ENCODE results near the gene MYCN.

MYCN gene

DNA sequence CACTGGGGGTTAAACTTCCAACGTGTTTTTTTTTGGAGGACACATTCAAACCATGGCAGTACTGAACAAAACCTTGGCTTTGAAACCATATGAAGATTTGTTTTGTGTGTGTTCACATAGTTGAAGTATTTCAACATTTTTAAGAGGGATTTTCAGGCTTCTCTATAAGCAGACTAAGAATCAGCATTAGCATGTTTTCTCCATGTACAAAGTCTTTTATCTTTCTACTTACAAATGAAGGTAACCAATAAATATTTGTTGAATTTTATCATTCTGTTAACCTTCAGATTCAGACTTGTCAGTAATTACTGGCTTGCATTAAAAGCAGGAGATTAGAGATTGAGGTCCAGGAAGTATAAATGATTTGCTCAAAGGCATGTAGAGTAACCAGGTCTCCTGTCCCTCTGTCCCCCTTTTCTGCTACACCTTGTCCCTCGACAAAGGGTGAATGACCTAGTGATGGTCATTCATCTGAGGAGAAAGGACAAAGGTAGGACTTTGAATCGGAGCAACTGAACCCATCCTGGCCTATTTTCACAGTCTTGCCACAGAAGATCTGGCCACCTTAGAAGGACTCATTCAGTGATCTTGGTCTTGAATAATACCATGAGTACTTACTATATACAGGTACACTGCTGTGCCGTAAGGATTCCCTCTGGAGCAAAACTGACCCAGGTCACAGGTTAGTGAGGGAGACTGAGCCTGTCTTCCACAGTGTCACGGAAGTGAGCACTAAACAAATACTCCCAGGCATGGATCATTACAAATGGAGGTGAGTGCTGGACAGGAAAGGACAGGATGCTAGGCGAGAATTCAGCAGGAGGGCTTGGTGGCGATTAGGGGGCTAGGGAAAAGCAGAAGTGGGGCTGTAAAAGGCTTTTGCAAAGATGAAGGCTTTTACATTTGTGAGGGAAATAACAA is 2.2 kb upstream of the MYCN start:
- H3K27me3 ChIP-seq (replicated peaks; ENCODE audit: insufficient read depth, low read length), result no peaks in the 10 kb centered on the region
- H3K9ac ChIP-seq (ENCODE audit: low read length), result no peak overlapping the region
- no peaks in the 10 kb centered on the region for H3K9me3 ChIP-seq (replicated peaks; ENCODE audit: insufficient read depth, low read length)
- H3K79me2 ChIP-seq (ENCODE audit: low read length), result peaks cover 16% of the 10 kb centered on the region
- H3K9me2 ChIP-seq (replicated peaks; ENCODE audit: insufficient read depth, low read length), result no peaks in the 10 kb centered on the region
- no peak overlapping the region for H3K4me3 ChIP-seq (ENCODE audit: low read length)
- DNase-seq, result no peak
- 0 out of 2 replicates have a peak, but pooled peaks cover 4% of the 10 kb centered on the region for H3F3A ChIP-seq (ENCODE audit: insufficient read depth, low read length)
- no peak overlapping the region for H2AFZ ChIP-seq (ENCODE audit: low read length)
- no peak overlapping the region for H3K4me2 ChIP-seq (ENCODE audit: low read depth, low read length)
- TF ChIP-seq EZH2 (optimal IDR thresholded peaks at IDR 0.05; ENCODE audit: low read depth, low read length), result no peak
- TF ChIP-seq, protein P1, sequence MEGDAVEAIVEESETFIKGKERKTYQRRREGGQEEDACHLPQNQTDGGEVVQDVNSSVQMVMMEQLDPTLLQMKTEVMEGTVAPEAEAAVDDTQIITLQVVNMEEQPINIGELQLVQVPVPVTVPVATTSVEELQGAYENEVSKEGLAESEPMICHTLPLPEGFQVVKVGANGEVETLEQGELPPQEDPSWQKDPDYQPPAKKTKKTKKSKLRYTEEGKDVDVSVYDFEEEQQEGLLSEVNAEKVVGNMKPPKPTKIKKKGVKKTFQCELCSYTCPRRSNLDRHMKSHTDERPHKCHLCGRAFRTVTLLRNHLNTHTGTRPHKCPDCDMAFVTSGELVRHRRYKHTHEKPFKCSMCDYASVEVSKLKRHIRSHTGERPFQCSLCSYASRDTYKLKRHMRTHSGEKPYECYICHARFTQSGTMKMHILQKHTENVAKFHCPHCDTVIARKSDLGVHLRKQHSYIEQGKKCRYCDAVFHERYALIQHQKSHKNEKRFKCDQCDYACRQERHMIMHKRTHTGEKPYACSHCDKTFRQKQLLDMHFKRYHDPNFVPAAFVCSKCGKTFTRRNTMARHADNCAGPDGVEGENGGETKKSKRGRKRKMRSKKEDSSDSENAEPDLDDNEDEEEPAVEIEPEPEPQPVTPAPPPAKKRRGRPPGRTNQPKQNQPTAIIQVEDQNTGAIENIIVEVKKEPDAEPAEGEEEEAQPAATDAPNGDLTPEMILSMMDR (IDR thresholded peaks at IDR 0.05; ENCODE audit: low read length), result no peak
- no peak overlapping the region for H3K27ac ChIP-seq (ENCODE audit: low read length)
- H4K20me1 ChIP-seq (ENCODE audit: insufficient read depth, low read length), result no peaks in the 10 kb centered on the region
- no peaks in the 10 kb centered on the region for H3K36me3 ChIP-seq (replicated peaks; ENCODE audit: insufficient read depth, low read length)
- 0 out of 2 replicates have a peak, but pooled peaks cover 4% of the 10 kb centered on the region for H3K4me1 ChIP-seq (ENCODE audit: low read length)

DNA sequence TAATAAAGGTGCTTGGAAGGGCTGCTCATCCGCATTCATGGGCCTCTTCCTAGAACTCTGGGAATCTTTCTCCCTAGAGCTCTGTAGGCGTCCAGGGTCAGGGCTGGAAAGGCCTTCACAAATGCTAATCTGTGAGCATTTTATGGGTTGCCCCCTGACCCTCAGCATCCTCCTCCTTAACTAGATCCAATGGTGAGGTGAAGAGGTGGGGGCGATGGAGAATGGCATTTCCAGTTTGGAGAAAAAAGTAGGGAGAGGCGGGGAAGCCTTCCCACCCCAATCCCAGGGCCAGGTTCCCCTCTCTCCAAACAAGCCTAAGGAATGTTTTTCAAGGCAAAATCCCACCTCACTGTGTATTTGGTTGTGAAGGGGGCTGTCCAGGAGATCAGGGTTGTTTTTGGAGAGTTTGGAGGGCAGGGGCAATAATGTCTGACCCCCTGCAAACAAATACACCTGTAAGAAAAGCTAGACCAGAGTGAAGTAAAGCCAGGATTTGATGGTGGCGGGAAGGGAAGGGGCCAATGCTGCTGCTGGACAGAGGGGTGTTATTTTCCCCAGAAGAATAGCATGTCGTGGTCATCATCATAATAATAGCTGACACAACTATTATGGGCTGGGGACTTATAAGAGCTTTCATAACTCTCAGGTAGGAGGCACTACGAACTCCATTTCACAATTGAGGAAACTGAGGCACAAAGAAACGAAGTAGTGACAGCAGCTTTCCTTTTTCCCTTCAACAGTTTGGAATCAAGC is 1.4 kb upstream of the MYCN start:
- Histone ChIP-seq H3K4me2 (ENCODE audit: low read depth, low read length) (peak overlapping the region; percentile 82), H3K27ac (ENCODE audit: low read length) (no peak overlapping the region)
- DNase-seq, result no peak

DNA sequence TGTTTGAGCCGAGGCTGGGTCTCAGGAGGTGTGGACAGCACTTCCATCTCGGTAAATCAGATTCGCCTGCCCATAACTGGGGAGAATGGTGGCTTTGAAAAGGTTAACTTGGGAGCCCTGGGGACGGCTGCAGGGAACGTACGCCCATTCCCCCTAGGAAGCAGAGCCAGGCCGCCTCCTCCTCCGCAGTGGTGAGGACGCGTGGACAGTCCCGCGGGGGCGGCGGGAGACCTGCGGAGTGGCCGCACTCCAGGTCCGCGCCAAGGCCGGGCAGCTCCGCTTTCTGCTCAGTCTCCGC is 845 bp upstream of the MYCN start:
- H3K9me3 ChIP-seq (replicated peaks; ENCODE audit: insufficient read depth, low read length), result no peaks in the 10 kb centered on the region
- H3K36me3 ChIP-seq (replicated peaks; ENCODE audit: insufficient read depth, low read length), result no peaks in the 10 kb centered on the region
- peak overlapping the region; percentile 57; the same call in 1 of the 2 replicates for H3K9ac ChIP-seq (ENCODE audit: low read length)
- TF ChIP-seq EZH2 (optimal IDR thresholded peaks at IDR 0.05; ENCODE audit: low read depth, low read length) (no peak), EZH2phosphoT487 (IDR thresholded peaks at IDR 0.05; ENCODE audit: low read length) (no peak)
- TF ChIP-seq, protein P1 (IDR thresholded peaks at IDR 0.05; ENCODE audit: low read length), result peak; percentile 76; the same call in 1 of the 2 replicates
- H3K27ac ChIP-seq (ENCODE audit: low read length), result no peak overlapping the region
- peak overlapping the region; percentile 85 for H2AFZ ChIP-seq (ENCODE audit: low read length)
- no peaks in the 10 kb centered on the region for H3K9me2 ChIP-seq (replicated peaks; ENCODE audit: insufficient read depth, low read length)
- peaks cover 18% of the 10 kb centered on the region for H3K79me2 ChIP-seq (ENCODE audit: low read length)
- peak overlapping the region; percentile 82 for H3K4me2 ChIP-seq (ENCODE audit: low read depth, low read length)
- H3F3A ChIP-seq (ENCODE audit: insufficient read depth, low read length), result 0 out of 2 replicates have a peak, but pooled peaks cover 4% of the 10 kb centered on the region
- peak overlapping the region; percentile 85 for H3K4me3 ChIP-seq (ENCODE audit: low read length)
- H4K20me1 ChIP-seq (ENCODE audit: insufficient read depth, low read length), result no peaks in the 10 kb centered on the region
- no peaks in the 10 kb centered on the region for H3K27me3 ChIP-seq (replicated peaks; ENCODE audit: insufficient read depth, low read length)
- DNase-seq, result no peak
- 0 out of 2 replicates have a peak, but pooled peaks cover 4% of the 10 kb centered on the region for H3K4me1 ChIP-seq (ENCODE audit: low read length)

More for the DNA sequence above, 1.4 kb upstream of the MYCN start:
- Histone ChIP-seq H4K20me1 (ENCODE audit: insufficient read depth, low read length) (no peaks in the 10 kb centered on the region), H3K79me2 (ENCODE audit: low read length) (peaks cover 18% of the 10 kb centered on the region), H3K4me3 (ENCODE audit: low read length) (peak overlapping the region; percentile 85), H3K9me3 (replicated peaks; ENCODE audit: insufficient read depth, low read length) (no peaks in the 10 kb centered on the region), H3K36me3 (replicated peaks; ENCODE audit: insufficient read depth, low read length) (no peaks in the 10 kb centered on the region), H3K9ac (ENCODE audit: low read length) (peak overlapping the region; percentile 57; the same call in 1 of the 2 replicates), H3K4me1 (ENCODE audit: low read length) (0 out of 2 replicates have a peak, but pooled peaks cover 4% of the 10 kb centered on the region), H3F3A (ENCODE audit: insufficient read depth, low read length) (0 out of 2 replicates have a peak, but pooled peaks cover 4% of the 10 kb centered on the region), H3K9me2 (replicated peaks; ENCODE audit: insufficient read depth, low read length) (no peaks in the 10 kb centered on the region), H2AFZ (ENCODE audit: low read length) (peak overlapping the region; percentile 85; the same call in 1 of the 2 replicates), H3K27me3 (replicated peaks; ENCODE audit: insufficient read depth, low read length) (no peaks in the 10 kb centered on the region)
- TF ChIP-seq EZH2phosphoT487 (IDR thresholded peaks at IDR 0.05; ENCODE audit: low read length), result no peak
- TF ChIP-seq, protein P1 (IDR thresholded peaks at IDR 0.05; ENCODE audit: low read length), result no peak
